Stomach (tissue), 9 donors: ENCODE results near the gene TAS2R3. TPM values are rescaled to one million over a fixed set of nuclear protein-coding genes. Genes with fewer than 3 reads are reported as not detected.

ENCODE experiments used
- DNase-seq, 2 donors: peaks; one replicate each; pipeline versions ENCODE4 v3.0.0 to v3.0.0-alpha.2; 2013 to 2019
- H3K27ac ChIP-seq, 5 donors: fragments of 200-600 bp in 4 of 5; sonication (generic) in 4 of 5; one replicate each; pipeline ENCODE4 v1.5.1; 2013 to 2019; ENCODE audit warnings: mild to moderate bottlenecking in 1 of 5, moderate library complexity in 1 of 5
- H3K27me3 ChIP-seq, 3 donors: fragments of 200-600 bp; sonication (generic); one replicate each; pipeline ENCODE4 v1.5.1; 2017 to 2019; ENCODE audit warnings: mixed run types in 1 of 3
- H3K36me3 ChIP-seq, 4 donors: fragments of 200-600 bp; sonication (generic); 1 replicate in 3 of 4; 2 replicates in 1 of 4; pipeline ENCODE4 v1.5.1; 2016 to 2019
- H3K4me1 ChIP-seq, 4 donors: fragments of 200-600 bp; sonication (generic); one replicate each; pipeline ENCODE4 v1.5.1; 2016 to 2019
- H3K4me3 ChIP-seq, 4 donors: fragments of 200-600 bp; sonication (generic) in 3 of 4; one replicate each; pipeline ENCODE4 v1.5.1; 2016 to 2019; ENCODE audit warnings: mild to moderate bottlenecking in 1 of 4
- H3K9me3 ChIP-seq, 4 donors: fragments of 200-600 bp; sonication (generic); one replicate each; pipeline ENCODE4 v1.5.1; 2016 to 2019
- CTCF ChIP-seq, 7 experiments: fragments of 450-650 bp in 4 of 7; fragments of 200-600 bp in 3 of 7; sonication (generic) in 3 of 7; IDR thresholded peaks; one replicate each; pipeline ENCODE4 v1.5.1; 2016 to 2019; ENCODE audit warnings: antibody characterized with exemption in 7 of 7, control low read depth in 2 of 7, mild to moderate bottlenecking in 1 of 7
- EP300 ChIP-seq: sonication (generic); formaldehyde crosslinking; IDR thresholded peaks from one replicate; pipeline ENCODE4 v1.6.1; 2017; ENCODE audit warnings: antibody characterized with exemption
- POLR2A ChIP-seq, 4 donors: fragments of 450-650 bp; IDR thresholded peaks; one replicate each; pipeline ENCODE4 v1.6.1; 2016; ENCODE audit warnings: antibody characterized with exemption in 4 of 4, control low read depth in 2 of 4, mild to moderate bottlenecking in 1 of 4, moderate library complexity in 1 of 4
- POLR2AphosphoS5 ChIP-seq, 3 donors: sonication (generic); formaldehyde crosslinking; IDR thresholded peaks; one replicate each; pipeline ENCODE4 v1.6.1; 2016; ENCODE audit warnings: antibody characterized with exemption in 3 of 3
- WGBS, 5 donors: extraction: QIAGEN DNeasy Blood & Tissue Kit in 3 of 5; methylation state at CpG; one replicate each; pipeline versions ENCODE4 v1.1.5 to v1.1.7; 2013 to 2018; 5-methylcytosine and 5-hydroxymethylcytosine counted together
- intact Hi-C: fragments of 100-400 bp; cut with DNase I; formaldehyde crosslinking; loops from one replicate; pipeline ENCODE4 v1.15.1; 2023; ENCODE audit warnings: low total_unique reads
- polyA plus RNA-seq, 3 donors: library from polyadenylated mRNA; stranded (reverse); fragments of 200-250 nt; gene quantifications; one replicate each; pipeline ENCODE4 v1.2.3, GENCODE V29; 2013
- total RNA-seq, 5 donors: library from RNA; depleted of rRNA; stranded (reverse); fragments of >200 nt; gene quantifications; one replicate each; pipeline versions ENCODE4 v1.1.0 to v1.2.3, GENCODE V29; 2014 to 2016
- donor health status: healthy with polysubstance abuse.
- donor health status: Bipolar disorder and iron deficiency.
- donor health status: healthy.

TAS2R3 gene
- total and polyA plus RNA-seq, 8 donors = 0.58 to 5.7 (median 4.4) TPM; not detected in 5

- no peaks in the 10 kb centered on the region for H3K27me3 ChIP-seq
- no peak for TF ChIP-seq CTCF (IDR thresholded peaks at IDR 0.05)
- peak in 1 of 3 donors; percentile 6 for TF ChIP-seq POLR2AphosphoS5 (IDR thresholded peaks at IDR 0.05)
- no peak for TF ChIP-seq POLR2A (IDR thresholded peaks at IDR 0.05)
- no peak for TF ChIP-seq EP300
- peak overlapping the region; percentile 87 to 94 (median 88) for H3K27ac ChIP-seq
- peaks cover 17 to 44% (median 30%) of the 10 kb centered on the region in 4 donors for H3K4me1 ChIP-seq
- no peaks in the 10 kb centered on the region for H3K9me3 ChIP-seq
- H3K36me3 ChIP-seq = peaks cover 10 to 29% (median 24%) of the 10 kb centered on the region in 4 donors
- H3K4me3 ChIP-seq = peak overlapping the region; percentile 68 to 80 (median 75)
- DNase-seq = peak; percentile 30 to 62
- intact Hi-C loops = no loop called here
- 31 to 59% (median 48%) methylated on average over 11 of the region's 11 CpGs for WGBS, 5 donors
Observed at GRCh38 chr7:141737118-141737835, 26.6 kb upstream of the TAS2R3 start.

DNA sequence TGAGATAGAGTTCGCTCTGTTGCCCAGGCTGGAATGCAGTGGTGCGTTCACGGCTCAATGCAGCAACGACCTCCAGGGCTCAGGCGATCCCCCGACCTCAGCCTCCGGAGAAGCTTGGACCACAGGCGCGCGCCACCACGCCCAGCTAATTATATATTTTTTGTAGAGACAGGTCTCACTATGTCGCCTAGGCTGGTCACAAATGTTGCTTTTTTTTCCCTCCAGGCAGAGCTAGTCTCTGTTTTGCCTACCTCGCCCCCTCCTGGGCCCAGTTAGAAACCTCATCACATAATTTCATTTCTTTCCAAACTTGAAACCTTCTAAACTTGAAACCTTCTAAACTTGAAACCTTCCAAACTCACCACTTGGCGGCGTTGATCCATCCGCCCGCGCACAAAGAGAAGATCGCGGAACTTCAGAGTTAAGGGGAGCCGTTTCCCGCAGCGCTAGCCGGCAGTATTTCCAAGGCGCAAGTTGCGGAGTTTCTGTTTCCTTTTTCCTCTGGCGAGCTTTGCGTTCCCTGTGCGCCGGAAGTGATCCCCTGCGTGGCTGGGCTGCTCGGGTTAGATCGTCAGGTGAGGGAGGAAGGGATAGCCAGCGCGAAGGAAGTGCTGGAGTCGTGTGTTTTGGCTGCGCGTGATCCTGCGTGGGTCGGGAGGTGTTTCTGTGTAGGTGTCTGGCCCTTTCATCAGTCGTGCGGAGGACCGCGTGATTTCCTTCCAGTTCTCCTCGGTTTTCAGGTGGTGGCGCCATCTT lies 25.9 kb upstream of the TAS2R3 start, which contains the start of gene SSBP1:
Gene SSBP1, plus strand, starts transcription at position 523 of the 756 bp plus-strand sequence. CDS start 809 bp downstream, outside the sequence.
- intact Hi-C loops = no loop called here
- peak within 1 kb of the TSS; percentile 68 to 80 (median 75) for H3K4me3 ChIP-seq
- DNase-seq = peak; percentile 91 to 98
- no peaks in the 10 kb centered on the region for H3K27me3 ChIP-seq
- 1 to 2% (median 1%) methylated on average over 46 of the region's 46 CpGs for WGBS, 5 donors
- peak within 1 kb of the TSS; percentile 87 to 94 (median 88) for H3K27ac ChIP-seq
- H3K9me3 ChIP-seq = no peaks in the 10 kb centered on the region
- peaks cover 17 to 44% (median 30%) of the 10 kb centered on the region in 4 donors for H3K4me1 ChIP-seq
- TF ChIP-seq POLR2AphosphoS5 (IDR thresholded peaks at IDR 0.05) = peak; percentile 83 to 96 (median 86)
- TF ChIP-seq CTCF (IDR thresholded peaks at IDR 0.05) = peak in 5 of 7 experiments; percentile 56 to 92 (median 60)
- no peak for TF ChIP-seq POLR2A (IDR thresholded peaks at IDR 0.05)
- peaks cover 17 to 36% (median 31%) of the 10 kb centered on the region in 4 donors for H3K36me3 ChIP-seq

DNA sequence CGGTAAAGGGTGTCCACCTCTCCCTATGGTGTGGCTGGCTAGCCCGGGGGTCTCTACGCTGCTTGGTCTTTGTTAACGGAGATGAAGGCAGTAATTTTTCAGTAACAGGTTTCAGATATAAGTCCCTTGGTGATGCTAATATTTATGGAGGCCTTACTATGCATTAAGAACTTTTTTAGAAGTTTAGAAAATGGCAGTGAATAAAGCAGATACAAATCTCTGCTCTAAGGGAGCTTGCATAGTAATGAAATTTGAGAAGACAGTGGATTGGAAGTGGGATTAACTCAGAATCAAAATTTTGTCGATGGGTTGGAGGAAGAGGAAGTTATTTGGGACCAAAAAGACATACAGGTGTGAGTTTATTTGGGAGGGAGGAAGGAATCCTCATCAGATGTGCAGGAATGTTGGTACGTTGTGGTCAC lies 25.3 kb upstream of the TAS2R3 start:
- WGBS, 5 donors = 0 to 2% (median 1%) methylated on average over 6 of the region's 6 CpGs
- Histone ChIP-seq H3K27me3 (no peaks in the 10 kb centered on the region), H3K4me3 (peak overlapping the region; percentile 68 to 80 (median 75)), H3K9me3 (no peaks in the 10 kb centered on the region), H3K27ac (peak overlapping the region; percentile 81 to 89 (median 88)), H3K4me1 (peaks cover 17 to 44% (median 30%) of the 10 kb centered on the region in 4 donors), H3K36me3 (peaks cover 23 to 42% (median 37%) of the 10 kb centered on the region in 4 donors)
- TF ChIP-seq EP300 (no peak), POLR2A (IDR thresholded peaks at IDR 0.05) (no peak), POLR2AphosphoS5 (IDR thresholded peaks at IDR 0.05) (no peak)
- DNase-seq = no peak
- intact Hi-C loops = no loop called here

- Histone ChIP-seq H3K9me3 (no peaks in the 10 kb centered on the region), H3K4me1 (peaks cover 17 to 44% (median 30%) of the 10 kb centered on the region in 4 donors), H3K4me3 (peak overlapping the region; percentile 68 to 80 (median 75)), H3K27me3 (no peaks in the 10 kb centered on the region), H3K27ac (peak overlapping the region in 2 of 5 donors; percentile 88 to 89), H3K36me3 (peaks cover 30 to 48% (median 44%) of the 10 kb centered on the region in 4 donors)
- intact Hi-C loops = no loop called here
- no peak for DNase-seq
- TF ChIP-seq CTCF (IDR thresholded peaks at IDR 0.05) = no peak
- TF ChIP-seq POLR2AphosphoS5 (IDR thresholded peaks at IDR 0.05) = no peak
- TF ChIP-seq POLR2A (IDR thresholded peaks at IDR 0.05) = no peak
- no peak for TF ChIP-seq EP300
- 55 to 59% (median 58%) methylated on average over 3 of the region's 3 CpGs for WGBS, 5 donors
Observed at GRCh38 chr7:141739250-141739649, 24.6 kb upstream of the TAS2R3 start.
